ENCODE data around the gene TGFBR3. TPM values are rescaled to one million over a fixed set of nuclear protein-coding genes. Genes with fewer than 3 reads are reported as not detected.

TGFBR3 gene
- total and polyA plus RNA-seq, 2 of the 4 experiments (the other 2 are of a cell fraction): 3.0 to 11.3 TPM

DNA sequence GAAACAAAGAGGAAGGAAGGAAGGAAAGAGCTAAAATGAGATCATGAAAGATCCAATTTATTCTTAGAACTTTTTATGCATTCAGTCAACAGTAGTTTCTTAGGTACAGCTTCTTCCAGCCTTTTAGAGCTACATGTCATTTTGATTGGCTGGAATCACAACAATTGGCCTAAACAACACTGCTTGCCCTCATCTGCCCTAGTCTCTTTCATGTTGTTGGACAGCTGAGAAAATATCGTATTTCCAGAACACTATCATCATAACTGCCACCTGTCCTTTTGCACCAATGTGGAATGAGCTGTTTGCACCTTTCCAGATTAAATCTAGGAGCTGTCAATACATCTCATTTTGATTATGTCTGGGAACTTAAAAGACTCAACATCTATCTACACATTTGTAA, 161.7 kb downstream of the TGFBR3 start:
- H3K9me3 ChIP-seq (ENCODE audit: control insufficient read depth, insufficient read depth, low read length): no peaks in the 10 kb centered on the region
- no CpG with 5 or more reads among the region's 1 CpG for WGBS, 2 experiments (ENCODE audit: extremely low coverage in 2 of 2, insufficient read length in 1 of 2)
- H3K4ac ChIP-seq (ENCODE audit: low read depth, low read length): no peak overlapping the region

More for the DNA sequence above, 161.7 kb downstream of the TGFBR3 start:
- Histone ChIP-seq H3K27ac (ENCODE audit: insufficient read depth, low read length) (no peak overlapping the region), H3K79me1 (ENCODE audit: low read depth in 1 of 2, low read length in 2 of 2) (no peaks in the 10 kb centered on the region), H2BK20ac (ENCODE audit: low read depth, low read length) (peak overlapping the region; percentile 5; the same call in 1 of the 2 replicates), H4K20me1 (ENCODE audit: insufficient read depth, low read length) (no peaks in the 10 kb centered on the region; the same call in 1 of the 2 replicates), H4K91ac (ENCODE audit: insufficient read depth, low read depth, low read length) (no peak overlapping the region), H2AK9ac (replicated peaks; ENCODE audit: low read depth, low read length, poor library complexity) (no peak overlapping the region), H2BK120ac (ENCODE audit: low read depth, low read length) (no peak overlapping the region), H3K23ac (ENCODE audit: low read depth, low read length) (no peak overlapping the region), H3K36me3 (ENCODE audit: control insufficient read depth, insufficient read depth, low read length) (peaks cover 17% of the 10 kb centered on the region), H3K56ac (ENCODE audit: extremely low read depth, insufficient read depth, low read length) (no peak overlapping the region), H2AK5ac (ENCODE audit: low read depth, low read length) (no peak overlapping the region), H2BK15ac (ENCODE audit: low read depth, low read length) (no peak overlapping the region), H3K4me3 (ENCODE audit: insufficient read depth, low read depth, low read length) (no peak overlapping the region), H3K4me1 (ENCODE audit: control insufficient read depth, insufficient read depth, low read length) (peaks cover 8% of the 10 kb centered on the region), H3K4me2 (ENCODE audit: low read depth, low read length) (no peak overlapping the region), H4K8ac (ENCODE audit: low read depth in 2 of 2, low read length in 2 of 2) (no peak overlapping the region), H3K27me3 (ENCODE audit: control insufficient read depth, insufficient read depth, low read length) (no peaks in the 10 kb centered on the region), H3K9ac (ENCODE audit: low read depth, low read length) (no peak overlapping the region), H4K5ac (ENCODE audit: low read depth, low read length) (no peak overlapping the region), H2AFZ (replicated peaks; ENCODE audit: low read length, poor library complexity) (no peak overlapping the region), H3K9me1 (ENCODE audit: insufficient read depth, low read length) (peaks cover 11% of the 10 kb centered on the region), H3K14ac (replicated peaks; ENCODE audit: low read depth, low read length) (no peak overlapping the region), H2BK5ac (ENCODE audit: low read depth, low read length, poor library complexity, severe bottlenecking) (no peak overlapping the region), H3K18ac (ENCODE audit: low read depth, low read length) (no peak overlapping the region)
- ChIA-PET POLR2A (ENCODE audit: unreplicated experiment) (interaction anchor here (1.0 kb wide), 1 partner anchor 13 kb away, joined by 3 read pairs; no protein-coding TSS in a partner anchor), CTCF (interaction anchor here (1.9 kb wide), 1 partner anchor 12 kb away, joined by 8 read pairs; no protein-coding TSS in a partner anchor)
- DNase-seq (no peak), ATAC-seq (ENCODE audit: low read depth) (no peak)
- dilution Hi-C loops (cut with HindIII; ENCODE audit: low sequenced_read_pairs, unreplicated experiment) (no loop called here), in situ Hi-C loops (cut with MboI; ENCODE audit: low sequenced_read_pairs) (no loop called here), intact Hi-C loops (cut with micrococcal nuclease) (no loop called here)
- TF ChIP-seq SMC3 (IDR thresholded peaks at IDR 0.05; ENCODE audit: low read depth, low read length) (no peak), BHLHE40 (IDR thresholded peaks at IDR 0.05; ENCODE audit: low read depth, low read length) (no peak), CHD1 (IDR thresholded peaks at IDR 0.05; ENCODE audit: low read depth, low read length) (no peak), MXI1 (IDR thresholded peaks at IDR 0.05; ENCODE audit: borderline replicate concordance, low read depth, low read length) (no peak), RCOR1 (IDR thresholded peaks at IDR 0.05; ENCODE audit: insufficient replicate concordance, low read length) (no peak), RAD21 (IDR thresholded peaks at IDR 0.05; ENCODE audit: low read length) (no peak), RFX5 (IDR thresholded peaks at IDR 0.05; ENCODE audit: low read depth, low read length) (no peak), NFE2L2 (IDR thresholded peaks at IDR 0.05; ENCODE audit: low read depth, low read length) (no peak), MAZ (IDR thresholded peaks at IDR 0.05; ENCODE audit: borderline replicate concordance, low read depth, low read length) (no peak), CEBPB (IDR thresholded peaks at IDR 0.05; ENCODE audit: low read depth, low read length) (no peak), POLR2A (IDR thresholded peaks at IDR 0.05; ENCODE audit: low read depth, low read length) (no peak), FOS (IDR thresholded peaks at IDR 0.05; ENCODE audit: low read depth, low read length) (no peak), MAFK (IDR thresholded peaks at IDR 0.05; ENCODE audit: low read depth, low read length) (no peak)
- TF ChIP-seq, protein P1, sequence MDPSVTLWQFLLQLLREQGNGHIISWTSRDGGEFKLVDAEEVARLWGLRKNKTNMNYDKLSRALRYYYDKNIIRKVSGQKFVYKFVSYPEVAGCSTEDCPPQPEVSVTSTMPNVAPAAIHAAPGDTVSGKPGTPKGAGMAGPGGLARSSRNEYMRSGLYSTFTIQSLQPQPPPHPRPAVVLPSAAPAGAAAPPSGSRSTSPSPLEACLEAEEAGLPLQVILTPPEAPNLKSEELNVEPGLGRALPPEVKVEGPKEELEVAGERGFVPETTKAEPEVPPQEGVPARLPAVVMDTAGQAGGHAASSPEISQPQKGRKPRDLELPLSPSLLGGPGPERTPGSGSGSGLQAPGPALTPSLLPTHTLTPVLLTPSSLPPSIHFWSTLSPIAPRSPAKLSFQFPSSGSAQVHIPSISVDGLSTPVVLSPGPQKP (IDR thresholded peaks at IDR 0.05; ENCODE audit: borderline replicate concordance, low read depth, low read length): no peak
- TF ChIP-seq, protein P2, sequence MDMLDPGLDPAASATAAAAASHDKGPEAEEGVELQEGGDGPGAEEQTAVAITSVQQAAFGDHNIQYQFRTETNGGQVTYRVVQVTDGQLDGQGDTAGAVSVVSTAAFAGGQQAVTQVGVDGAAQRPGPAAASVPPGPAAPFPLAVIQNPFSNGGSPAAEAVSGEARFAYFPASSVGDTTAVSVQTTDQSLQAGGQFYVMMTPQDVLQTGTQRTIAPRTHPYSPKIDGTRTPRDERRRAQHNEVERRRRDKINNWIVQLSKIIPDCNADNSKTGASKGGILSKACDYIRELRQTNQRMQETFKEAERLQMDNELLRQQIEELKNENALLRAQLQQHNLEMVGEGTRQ (IDR thresholded peaks at IDR 0.05; ENCODE audit: low read depth, low read length): no peak
- TF ChIP-seq, protein P3, sequence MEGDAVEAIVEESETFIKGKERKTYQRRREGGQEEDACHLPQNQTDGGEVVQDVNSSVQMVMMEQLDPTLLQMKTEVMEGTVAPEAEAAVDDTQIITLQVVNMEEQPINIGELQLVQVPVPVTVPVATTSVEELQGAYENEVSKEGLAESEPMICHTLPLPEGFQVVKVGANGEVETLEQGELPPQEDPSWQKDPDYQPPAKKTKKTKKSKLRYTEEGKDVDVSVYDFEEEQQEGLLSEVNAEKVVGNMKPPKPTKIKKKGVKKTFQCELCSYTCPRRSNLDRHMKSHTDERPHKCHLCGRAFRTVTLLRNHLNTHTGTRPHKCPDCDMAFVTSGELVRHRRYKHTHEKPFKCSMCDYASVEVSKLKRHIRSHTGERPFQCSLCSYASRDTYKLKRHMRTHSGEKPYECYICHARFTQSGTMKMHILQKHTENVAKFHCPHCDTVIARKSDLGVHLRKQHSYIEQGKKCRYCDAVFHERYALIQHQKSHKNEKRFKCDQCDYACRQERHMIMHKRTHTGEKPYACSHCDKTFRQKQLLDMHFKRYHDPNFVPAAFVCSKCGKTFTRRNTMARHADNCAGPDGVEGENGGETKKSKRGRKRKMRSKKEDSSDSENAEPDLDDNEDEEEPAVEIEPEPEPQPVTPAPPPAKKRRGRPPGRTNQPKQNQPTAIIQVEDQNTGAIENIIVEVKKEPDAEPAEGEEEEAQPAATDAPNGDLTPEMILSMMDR (conservative IDR thresholded peaks at IDR 0.05; ENCODE audit: low read depth, low read length): no peak
- BruUV-seq (replicated peaks): no TSS peak
